Pancreas (tissue), 10 donors: ENCODE data around the gene PTPRM. TPM values are rescaled to one million over a fixed set of nuclear protein-coding genes. Genes with fewer than 3 reads are reported as not detected.

Experiments used
- ATAC-seq, 4 donors: fragments of 200-7000 bp; cut with Tn5 transposase; one replicate each; pipeline versions ENCODE4 v1.8.0 to v1.9.1; 2020; ENCODE audit warnings: mild to moderate bottlenecking in 4 of 4, moderate library complexity in 4 of 4
- DNase-seq, 6 donors: peaks; one replicate each; pipeline ENCODE4 v3.0.0-alpha.2; 2020
- FAIRE-seq: peaks from 2 replicates; lab custom pipeline; 2012; peaks lifted over from hg19 to GRCh38; lab: Jason Lieb, UNC
- H3K27ac ChIP-seq, 4 donors: fragments of 200-600 bp; sonication (generic); 1 replicate in 3 of 4; 2 replicates in 1 of 4; pipeline versions ENCODE4 v1.5.0 to v1.8.0; 2020
- H3K27me3 ChIP-seq, 4 donors: fragments of 200-600 bp; one replicate each; pipeline ENCODE4 v1.8.0; 2021
- H3K36me3 ChIP-seq, 3 donors: fragments of 200-600 bp; sonication (generic) in 1 of 3; one replicate each; pipeline versions ENCODE4 v1.5.0 to v1.8.0; 2020 to 2021
- H3K4me1 ChIP-seq, 3 donors: fragments of 200-600 bp; one replicate each; pipeline ENCODE4 v1.8.0; 2021
- H3K4me3 ChIP-seq, 4 donors: fragments of 200-600 bp; sonication (generic) in 2 of 4; one replicate each; pipeline versions ENCODE4 v1.5.0 to v1.8.0; 2020 to 2021
- H3K9me3 ChIP-seq, 4 donors: fragments of 200-600 bp; one replicate each; pipeline ENCODE4 v1.8.0; 2021
- CTCF ChIP-seq, 4 donors: fragments of 200-600 bp; sonication (generic) in 3 of 4; IDR thresholded peaks; one replicate each; pipeline versions ENCODE4 v1.5.0 to v1.8.0; 2021; ENCODE audit warnings: antibody characterized with exemption in 4 of 4
- WGBS, 2 donors: extraction: QIAGEN DNeasy Blood & Tissue Kit; methylation state at CpG; one replicate each; pipeline ENCODE4 v1.1.7; 2013; 5-methylcytosine and 5-hydroxymethylcytosine counted together
- intact Hi-C, 3 donors: fragments of 100-400 bp; cut with DNase I; formaldehyde crosslinking; loops; one replicate each; pipeline versions ENCODE4 v1.11.1 to v1.14.2; 2022
- polyA plus RNA-seq, 2 donors: library from polyadenylated mRNA; stranded (reverse); fragments of 200-250 nt; gene quantifications; one replicate each; pipeline ENCODE4 v1.2.3, GENCODE V29; 2013
- total RNA-seq, 6 donors: library from RNA; stranded (reverse); fragmentation: NEBNext Ultra II Directional in 4 of 6; extraction: Animal tissue kit (Norgen Biotek cat#: 25700) in 4 of 6; gene quantifications; one replicate each; pipeline versions ENCODE4 v1.2.1 to v1.2.4, GENCODE V29; 2021 to 2023
- donor health status: healthy with polysubstance abuse.
- donor health status: DM: no; HTN: no; CAD: no; lungs with moderate emphysema.
- donor health status: DM: no; HTN: no; CAD: no.
- donor health status: control.
- donor health status: control.
- donor health status: Bipolar disorder and iron deficiency.
- donor health status: DM: yes; HTN: yes; CAD: no.
- donor health status: DM: no; HTN: no; CAD: no.
- donor health status: DM: no; HTN: no; CAD: no.
- donor health status: DM: yes; HTN: yes; CAD: no.

Gene PTPRM
- total and polyA plus RNA-seq, 8 donors = 14.5 to 50.7 (median 19.7) TPM

GRCh38 chr18:8365528-8365927 lies 798.4 kb downstream of the PTPRM start:
- FAIRE-seq = no peak
- 90 to 94% methylated on average over 2 of the region's 2 CpGs for WGBS, 2 donors
- Histone ChIP-seq H3K4me3 (no peak overlapping the region), H3K36me3 (no peaks in the 10 kb centered on the region), H3K27me3 (no peaks in the 10 kb centered on the region), H3K27ac (no peak overlapping the region), H3K4me1 (no peaks in the 10 kb centered on the region), H3K9me3 (no peaks in the 10 kb centered on the region)
- no peak for ATAC-seq
- no peak for DNase-seq
- intact Hi-C loops = no loop called here
- no peak for TF ChIP-seq CTCF (IDR thresholded peaks at IDR 0.05)

GRCh38 chr18:8366070-8366469 lies 799.0 kb downstream of the PTPRM start:
- DNase-seq = no peak
- H3K27ac ChIP-seq = no peak overlapping the region
- no peaks in the 10 kb centered on the region for H3K36me3 ChIP-seq
- no peaks in the 10 kb centered on the region for H3K27me3 ChIP-seq
- WGBS, 2 donors = 72% methylated on average over 5 of the region's 5 CpGs
- ATAC-seq = no peak
- no peak overlapping the region for H3K4me3 ChIP-seq
- no peak for FAIRE-seq
- intact Hi-C loops = no loop called here
- no peak for TF ChIP-seq CTCF (IDR thresholded peaks at IDR 0.05)
- H3K4me1 ChIP-seq = no peaks in the 10 kb centered on the region
- no peaks in the 10 kb centered on the region for H3K9me3 ChIP-seq

GRCh38 chr18:8366656-8367055 lies 799.5 kb downstream of the PTPRM start:
- H3K4me3 ChIP-seq = peak overlapping the region in 2 of 4 donors; percentile 30 to 46
- DNase-seq (peak in 2 of 6 donors; percentile 18 to 58), FAIRE-seq (no peak), ATAC-seq (peak; percentile 28 to 62 (median 58))
- H3K36me3 ChIP-seq = no peaks in the 10 kb centered on the region
- H3K27ac ChIP-seq = no peak overlapping the region
- TF ChIP-seq CTCF (IDR thresholded peaks at IDR 0.05) = no peak
- H3K27me3 ChIP-seq = no peaks in the 10 kb centered on the region
- intact Hi-C loops = no loop called here
- no peaks in the 10 kb centered on the region for H3K4me1 ChIP-seq
- 48 to 56% methylated on average over 16 of the region's 16 CpGs for WGBS, 2 donors
- no peaks in the 10 kb centered on the region for H3K9me3 ChIP-seq

- peak; percentile 17 to 50 (median 47) for TF ChIP-seq CTCF (IDR thresholded peaks at IDR 0.05)
- H3K4me1 ChIP-seq = no peaks in the 10 kb centered on the region
- DNase-seq = peak; percentile 47 to 89 (median 64)
- 4% methylated on average over 45 to 47 of the region's 47 CpGs for WGBS, 2 donors
- no peaks in the 10 kb centered on the region for H3K36me3 ChIP-seq
- peak overlapping the region in 2 of 4 donors; percentile 51 to 57 for H3K27ac ChIP-seq
- peak overlapping the region in 3 of 4 donors; percentile 7 to 46 (median 30) for H3K4me3 ChIP-seq
- ATAC-seq = peak; percentile 89 to 94 (median 94)
- H3K9me3 ChIP-seq = no peaks in the 10 kb centered on the region
- no peak for FAIRE-seq
- H3K27me3 ChIP-seq = no peaks in the 10 kb centered on the region
- intact Hi-C loops = no loop called here
These were observed 800.3 kb downstream of the PTPRM start for GRCh38 chr18:8367217-8367988.
